GM18520 (cell line): ENCODE results near the gene GAL3ST1.
A peak's percentile ranks its signal among the peaks of the same experiment; 100 is the strongest.
"Not testable (repeated sequence)": the region's sequence is repeated elsewhere in the genome, so short reads cannot be mapped to it uniquely, and the experiment has no call there.

ENCODE experiments used
- ATAC-seq: cut with Tn5 transposase; IDR thresholded peaks from one replicate; pipeline ENCODE4 v1.9.1; 2021; ENCODE audit not compliant: unreplicated experiment

Gene GAL3ST1

GRCh38 chr22:30598986-30599385 lies 24.5 kb upstream of the GAL3ST1 start:
- no peak for ATAC-seq

- ATAC-seq: no peak
These were observed 22.4 kb upstream of the GAL3ST1 start for GRCh38 chr22:30596886-30597285.

- no peak for ATAC-seq
These were observed 21.7 kb upstream of the GAL3ST1 start for GRCh38 chr22:30596199-30596598.

GRCh38 chr22:30592360-30592713 lies 17.9 kb upstream of the GAL3ST1 start:
- ATAC-seq: not testable (repeated sequence)

- peak; percentile 90 for ATAC-seq
These were observed 17.3 kb upstream of the GAL3ST1 start, which contains the start of gene PES1 for GRCh38 chr22:30591588-30592359. Gene PES1 (minus strand): TSS chr22:30591910. CDS start chr22:30591833, 77 bp downstream.

GRCh38 chr22:30591191-30591587 lies 16.7 kb upstream of the GAL3ST1 start:
- ATAC-seq: peak; percentile 6

GRCh38 chr22:30586414-30586813 lies 11.9 kb upstream of the GAL3ST1 start:
- no peak for ATAC-seq

- no peak for ATAC-seq
These were observed 10.0 kb upstream of the GAL3ST1 start for GRCh38 chr22:30584441-30584840.

- no peak for ATAC-seq
These were observed 8.5 kb upstream of the GAL3ST1 start for GRCh38 chr22:30582788-30583545.

GRCh38 chr22:30582051-30582450 lies 7.6 kb upstream of the GAL3ST1 start:
- no peak for ATAC-seq

GRCh38 chr22:30580896-30581295 lies 6.4 kb upstream of the GAL3ST1 start:
- no peak for ATAC-seq

- no peak for ATAC-seq
These were observed 4.0 kb upstream of the GAL3ST1 start for GRCh38 chr22:30578481-30578880.

- no peak for ATAC-seq
These were observed 1.4 kb upstream of the GAL3ST1 start for GRCh38 chr22:30575859-30576258.

GRCh38 chr22:30574997-30575671 lies 669 bp upstream of the GAL3ST1 start:
- ATAC-seq: no peak

- ATAC-seq: no peak
These were observed 821 bp downstream of the GAL3ST1 start for GRCh38 chr22:30573594-30574094.

- ATAC-seq: no peak
These were observed 1.4 kb downstream of the GAL3ST1 start for GRCh38 chr22:30572840-30573593.

GRCh38 chr22:30572210-30572609 lies 2.3 kb downstream of the GAL3ST1 start:
- no peak for ATAC-seq

GRCh38 chr22:30569674-30570202 lies 4.7 kb downstream of the GAL3ST1 start:
- no peak for ATAC-seq

GRCh38 chr22:30568137-30568805 lies 6.2 kb downstream of the GAL3ST1 start:
- no peak for ATAC-seq

GRCh38 chr22:30567277-30567676 lies 7.2 kb downstream of the GAL3ST1 start:
- not testable (repeated sequence) for ATAC-seq
